ENCODE results near the gene ARL5C. TPM values are rescaled to one million over a fixed set of nuclear protein-coding genes. Genes with fewer than 3 reads are reported as not detected.

ARL5C gene
- total and polyA plus RNA-seq, 2 donors (not counting 1 experiment from before 2014, with no cell fraction given) = not detected

DNA sequence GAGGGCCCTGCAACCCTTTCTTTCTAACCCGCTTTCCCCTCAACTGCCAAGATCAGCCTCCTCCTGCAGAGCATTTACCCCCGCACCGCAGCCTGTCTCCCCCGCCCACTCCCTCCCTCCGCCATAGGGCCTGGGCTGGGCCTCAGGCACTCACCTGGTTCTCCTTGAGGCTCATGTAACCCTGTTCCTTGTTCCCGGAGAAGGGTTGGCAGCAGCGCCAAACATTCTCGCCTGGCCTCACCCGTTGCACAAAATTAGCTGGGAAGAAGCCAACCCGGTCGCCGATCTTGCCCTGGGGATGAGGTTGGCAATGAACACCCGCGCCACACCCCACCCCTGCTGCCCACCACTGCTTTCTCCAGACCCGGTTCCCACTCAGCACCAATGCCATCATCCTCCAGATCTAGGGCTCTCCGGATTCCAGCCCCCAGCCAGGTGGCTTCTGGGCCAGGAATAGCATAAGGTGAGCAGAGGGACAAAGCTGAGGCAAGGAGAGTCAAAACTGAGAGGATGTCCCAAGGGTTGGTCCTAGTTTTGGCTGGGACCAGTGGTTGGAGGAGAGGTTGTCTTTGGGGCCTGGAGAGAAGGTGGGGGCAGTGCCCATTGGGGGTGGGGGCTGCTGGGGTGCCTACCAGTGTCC lies 47.0 kb upstream of the ARL5C start:
- Mint-ChIP-seq H3K4me1 (peaks cover 25% of the 10 kb centered on the region), H3K27me3 (peaks cover 18% of the 10 kb centered on the region), H3K4me3 (no peak overlapping the region), H3K9me3 (ENCODE audit: insufficient read depth) (no peaks in the 10 kb centered on the region), H3K27ac (peak overlapping the region; percentile 37)
- Histone ChIP-seq H3K9ac (ENCODE audit: low read length) (no peak overlapping the region), H3K9me3 (ENCODE audit: control extremely low read depth in 1 of 3, control insufficient read depth in 2 of 3, insufficient read depth in 1 of 3, low read length in 2 of 3) (peaks cover 0 to 3% (median 0%) of the 10 kb centered on the region in 3 donors), H3K79me2 (ENCODE audit: control insufficient read depth, insufficient read depth, low read length) (no peaks in the 10 kb centered on the region), H3K4me1 (ENCODE audit: control insufficient read depth in 2 of 2, insufficient read depth in 2 of 2, low read length in 2 of 2) (peaks cover 25 to 29% of the 10 kb centered on the region in 2 donors), H3K27me3 (replicated peaks in 1 of 4; ENCODE audit: control extremely low read depth in 1 of 4, control insufficient read depth in 3 of 4, insufficient read depth in 4 of 4, low read length in 3 of 4) (peaks cover 0 to 18% (median 4%) of the 10 kb centered on the region in 4 experiments), H4K20me1 (ENCODE audit: control insufficient read depth, insufficient read depth, low read length, poor library complexity, severe bottlenecking) (no peaks in the 10 kb centered on the region), H3K36me3 (replicated peaks in 1 of 2; ENCODE audit: control extremely low read depth in 1 of 2, control insufficient read depth in 1 of 2, extremely low read depth in 1 of 2, insufficient read depth in 2 of 2, low read length in 1 of 2) (no peaks in the 10 kb centered on the region), H3K4me2 (replicated peaks; ENCODE audit: low read depth, low read length, poor library complexity, severe bottlenecking) (no peak overlapping the region), H3K27ac (ENCODE audit: low read length in 2 of 2) (no peak overlapping the region), H2AFZ (ENCODE audit: insufficient read depth, low read depth, low read length, poor library complexity, severe bottlenecking) (no peak overlapping the region), H3K4me3 (ENCODE audit: control extremely low read depth in 1 of 5, extremely low read depth in 1 of 5, insufficient read depth in 1 of 5, low read depth in 2 of 5, low read length in 4 of 5) (no peak overlapping the region)
- POLR2A ChIA-PET = no interaction called here
- CTCF ChIA-PET = interaction anchor here (0.6 to 18.9 kb wide), 2 partner anchors 27 to 308 kb away, joined by 3 to 707 read pairs; no protein-coding TSS in a partner anchor
- ATAC-seq (ENCODE audit: low read depth) = no peak
- DNase-seq = no peak
- TF ChIP-seq EZH2 (IDR thresholded peaks at IDR 0.05; ENCODE audit: borderline replicate concordance, insufficient read depth, low read depth, low read length, poor library complexity, severe bottlenecking) = no peak
- TF ChIP-seq, protein P1, sequence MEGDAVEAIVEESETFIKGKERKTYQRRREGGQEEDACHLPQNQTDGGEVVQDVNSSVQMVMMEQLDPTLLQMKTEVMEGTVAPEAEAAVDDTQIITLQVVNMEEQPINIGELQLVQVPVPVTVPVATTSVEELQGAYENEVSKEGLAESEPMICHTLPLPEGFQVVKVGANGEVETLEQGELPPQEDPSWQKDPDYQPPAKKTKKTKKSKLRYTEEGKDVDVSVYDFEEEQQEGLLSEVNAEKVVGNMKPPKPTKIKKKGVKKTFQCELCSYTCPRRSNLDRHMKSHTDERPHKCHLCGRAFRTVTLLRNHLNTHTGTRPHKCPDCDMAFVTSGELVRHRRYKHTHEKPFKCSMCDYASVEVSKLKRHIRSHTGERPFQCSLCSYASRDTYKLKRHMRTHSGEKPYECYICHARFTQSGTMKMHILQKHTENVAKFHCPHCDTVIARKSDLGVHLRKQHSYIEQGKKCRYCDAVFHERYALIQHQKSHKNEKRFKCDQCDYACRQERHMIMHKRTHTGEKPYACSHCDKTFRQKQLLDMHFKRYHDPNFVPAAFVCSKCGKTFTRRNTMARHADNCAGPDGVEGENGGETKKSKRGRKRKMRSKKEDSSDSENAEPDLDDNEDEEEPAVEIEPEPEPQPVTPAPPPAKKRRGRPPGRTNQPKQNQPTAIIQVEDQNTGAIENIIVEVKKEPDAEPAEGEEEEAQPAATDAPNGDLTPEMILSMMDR (IDR thresholded peaks at IDR 0.05) = no peak
- intact Hi-C loops (cut with micrococcal nuclease) = no loop called here
- 92% methylated on average over 15 of the region's 16 CpGs for WGBS (ENCODE audit: insufficient coverage)

DNA sequence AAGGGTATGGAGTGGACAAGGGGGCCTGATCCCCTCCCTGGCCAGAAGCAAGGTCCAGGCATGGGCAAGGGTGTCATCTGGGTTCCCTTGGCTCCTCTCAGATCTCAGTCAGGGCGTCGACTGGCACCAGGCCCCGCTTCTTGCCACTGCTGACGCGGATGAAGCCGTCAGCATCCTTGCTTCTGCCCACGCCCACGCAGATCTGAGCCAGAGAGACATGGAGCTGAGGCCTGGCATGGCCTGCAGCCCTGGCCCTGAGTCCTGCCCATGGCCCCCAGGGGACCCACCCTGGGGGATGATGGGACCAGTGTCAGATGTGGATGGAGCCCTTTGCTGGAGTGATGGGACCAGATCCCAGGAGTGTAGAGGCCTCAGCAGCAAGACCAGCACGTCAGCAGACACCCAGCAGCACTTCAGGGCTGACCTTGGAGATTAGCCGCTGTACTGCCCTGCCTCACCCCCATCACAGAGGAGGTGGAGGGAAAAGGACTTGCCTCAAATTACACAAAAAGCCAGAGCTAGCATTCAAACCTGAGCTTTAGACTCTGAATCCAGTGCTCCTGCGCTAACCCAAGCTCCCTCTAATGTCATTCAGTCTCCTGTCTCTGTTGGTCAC lies 46.3 kb upstream of the ARL5C start:
- Histone ChIP-seq H3K36me3 (replicated peaks in 1 of 2; ENCODE audit: control extremely low read depth in 1 of 2, control insufficient read depth in 1 of 2, extremely low read depth in 1 of 2, insufficient read depth in 2 of 2, low read length in 1 of 2) (no peaks in the 10 kb centered on the region), H3K27ac (ENCODE audit: low read length in 2 of 2) (no peak overlapping the region), H2AFZ (ENCODE audit: insufficient read depth, low read depth, low read length, poor library complexity, severe bottlenecking) (no peak overlapping the region), H3K4me2 (replicated peaks; ENCODE audit: low read depth, low read length, poor library complexity, severe bottlenecking) (no peak overlapping the region), H3K9ac (ENCODE audit: low read length) (no peak overlapping the region), H3K27me3 (replicated peaks in 1 of 4; ENCODE audit: control extremely low read depth in 1 of 4, control insufficient read depth in 3 of 4, insufficient read depth in 4 of 4, low read length in 3 of 4) (peaks cover 0 to 17% (median 4%) of the 10 kb centered on the region in 4 experiments), H3K4me1 (ENCODE audit: control insufficient read depth in 2 of 2, insufficient read depth in 2 of 2, low read length in 2 of 2) (peaks cover 28 to 36% of the 10 kb centered on the region in 2 donors), H3K79me2 (ENCODE audit: control insufficient read depth, insufficient read depth, low read length) (no peaks in the 10 kb centered on the region), H3K4me3 (ENCODE audit: control extremely low read depth in 1 of 5, extremely low read depth in 1 of 5, insufficient read depth in 1 of 5, low read depth in 2 of 5, low read length in 4 of 5) (no peak overlapping the region), H4K20me1 (ENCODE audit: control insufficient read depth, insufficient read depth, low read length, poor library complexity, severe bottlenecking) (no peaks in the 10 kb centered on the region), H3K9me3 (ENCODE audit: control extremely low read depth in 1 of 3, control insufficient read depth in 2 of 3, insufficient read depth in 1 of 3, low read length in 2 of 3) (peaks cover 0 to 3% (median 0%) of the 10 kb centered on the region in 3 donors)
- no peak overlapping the region for H3K27ac Mint-ChIP-seq
- no peaks in the 10 kb centered on the region for H3K9me3 Mint-ChIP-seq (ENCODE audit: insufficient read depth)
- intact Hi-C loops (cut with micrococcal nuclease) = no loop called here
- ATAC-seq (ENCODE audit: low read depth) = no peak
- WGBS (ENCODE audit: insufficient coverage) = 93% methylated on average over 10 of the region's 11 CpGs
- peaks cover 28% of the 10 kb centered on the region for H3K4me1 Mint-ChIP-seq
- TF ChIP-seq, protein P1 (IDR thresholded peaks at IDR 0.05) = no peak
- no peak for TF ChIP-seq EZH2 (IDR thresholded peaks at IDR 0.05; ENCODE audit: borderline replicate concordance, insufficient read depth, low read depth, low read length, poor library complexity, severe bottlenecking)
- DNase-seq = no peak
- H3K27me3 Mint-ChIP-seq = peaks cover 18% of the 10 kb centered on the region
- POLR2A ChIA-PET = interaction anchor here (0.6 kb wide), 1 partner anchor 15 kb away, joined by 4 read pairs; no protein-coding TSS in a partner anchor
- no peak overlapping the region for H3K4me3 Mint-ChIP-seq
- CTCF ChIA-PET = interaction anchor here (0.6 to 18.9 kb wide), 2 partner anchors 28 to 308 kb away, joined by 3 to 707 read pairs; no protein-coding TSS in a partner anchor

Data from B cell (primary cell).